Activated T-cell treated with anti-CD3 and anti-CD28 coated beads for 1 hour (primary cell): ENCODE results near the gene CIAPIN1.
"Not testable (repeated sequence)": the region's sequence is repeated elsewhere in the genome, so short reads cannot be mapped to it uniquely, and the experiment has no call there.

Experiments
- DNase-seq: peaks from one replicate; pipeline ENCODE4 v3.0.0-alpha.2; 2020; ENCODE audit warnings: low read depth

CIAPIN1 gene

GRCh38 chr16:57440551-57440950 lies 6.6 kb downstream of the CIAPIN1 start:
- not testable (repeated sequence) for DNase-seq

GRCh38 chr16:57439947-57440346 lies 7.2 kb downstream of the CIAPIN1 start:
- not testable (repeated sequence) for DNase-seq

- DNase-seq: no peak
Observed at GRCh38 chr16:57435838-57436237, 11.3 kb downstream of the CIAPIN1 start.

GRCh38 chr16:57434003-57434402 lies 13.2 kb downstream of the CIAPIN1 start:
- DNase-seq: no peak

GRCh38 chr16:57432989-57433388 lies 14.2 kb downstream of the CIAPIN1 start:
- DNase-seq: no peak

GRCh38 chr16:57432505-57432904 lies 14.7 kb downstream of the CIAPIN1 start:
- no peak for DNase-seq

GRCh38 chr16:57430955-57431354 lies 16.2 kb downstream of the CIAPIN1 start:
- DNase-seq: no peak

- no peak for DNase-seq
Observed at GRCh38 chr16:57427824-57428223, 19.4 kb downstream of the CIAPIN1 start.

- no peak for DNase-seq
Observed at GRCh38 chr16:57427307-57427706, 19.9 kb downstream of the CIAPIN1 start.

GRCh38 chr16:57426356-57426755 lies 20.8 kb downstream of the CIAPIN1 start:
- no peak for DNase-seq

GRCh38 chr16:57424583-57424982 lies 22.6 kb downstream of the CIAPIN1 start:
- DNase-seq: no peak

- no peak for DNase-seq
Observed at GRCh38 chr16:57423152-57423551, 24.0 kb downstream of the CIAPIN1 start.

- no peak for DNase-seq
Observed at GRCh38 chr16:57422026-57422944, 24.9 kb downstream of the CIAPIN1 start.

- no peak for DNase-seq
Observed at GRCh38 chr16:57419506-57419905, 27.7 kb downstream of the CIAPIN1 start.

GRCh38 chr16:57416084-57416483 lies 31.1 kb downstream of the CIAPIN1 start:
- DNase-seq: no peak

- no peak for DNase-seq
Observed at GRCh38 chr16:57413733-57414132, 33.5 kb downstream of the CIAPIN1 start.

GRCh38 chr16:57413301-57413730 lies 33.9 kb downstream of the CIAPIN1 start:
- no peak for DNase-seq

GRCh38 chr16:57412584-57412983 lies 34.6 kb downstream of the CIAPIN1 start:
- no peak for DNase-seq

- DNase-seq: no peak
Observed at GRCh38 chr16:57411362-57411976, 35.7 kb downstream of the CIAPIN1 start.

GRCh38 chr16:57409870-57410587 lies 37.2 kb downstream of the CIAPIN1 start:
- no peak for DNase-seq

- no peak for DNase-seq
Observed at GRCh38 chr16:57409065-57409464, 38.1 kb downstream of the CIAPIN1 start.

GRCh38 chr16:57407521-57408353 lies 39.4 kb downstream of the CIAPIN1 start:
- no peak for DNase-seq
